Measurements from ENCODE around the gene BARD1.
"Not testable (repeated sequence)": the region's sequence is repeated elsewhere in the genome, so short reads cannot be mapped to it uniquely, and the experiment has no call there.

The BARD1 gene

GRCh38 chr2:214753455-214753854, 56.0 kb downstream of the BARD1 start:
- no peak for DNase-seq

GRCh38 chr2:214750529-214750928, 59.0 kb downstream of the BARD1 start:
- DNase-seq, result no peak

- no peak for DNase-seq
These were observed 61.5 kb downstream of the BARD1 start for GRCh38 chr2:214747992-214748391.

- DNase-seq, result no peak
These were observed 67.4 kb downstream of the BARD1 start for GRCh38 chr2:214742119-214742518.

DNA sequence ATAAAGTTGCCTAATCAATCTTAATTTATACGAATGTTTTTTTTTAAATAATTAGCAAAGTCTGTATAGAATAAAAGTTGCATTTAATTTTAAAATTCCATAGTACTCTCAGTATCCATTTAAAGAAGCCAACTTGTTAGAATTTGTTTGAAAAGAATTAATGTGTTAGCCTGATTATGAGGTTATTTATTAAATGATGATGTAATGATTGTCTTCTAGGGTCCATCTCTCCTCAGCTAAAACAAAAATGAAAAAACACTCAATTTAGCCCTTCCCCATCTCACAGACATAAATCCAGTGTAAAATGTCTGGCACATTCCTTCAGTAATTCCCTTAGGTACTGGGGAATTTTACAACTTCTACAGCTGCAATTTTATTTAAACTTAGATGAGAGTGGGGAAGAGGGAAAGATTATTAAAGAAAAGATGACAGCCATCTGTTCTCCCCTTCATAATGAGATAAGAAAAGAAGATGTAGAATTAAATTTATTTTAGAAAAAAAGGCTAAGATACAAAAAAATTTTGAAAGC, 68.6 kb downstream of the BARD1 start:
- no peak for DNase-seq

GRCh38 chr2:214737188-214737587, 72.3 kb downstream of the BARD1 start:
- no peak for DNase-seq

DNA sequence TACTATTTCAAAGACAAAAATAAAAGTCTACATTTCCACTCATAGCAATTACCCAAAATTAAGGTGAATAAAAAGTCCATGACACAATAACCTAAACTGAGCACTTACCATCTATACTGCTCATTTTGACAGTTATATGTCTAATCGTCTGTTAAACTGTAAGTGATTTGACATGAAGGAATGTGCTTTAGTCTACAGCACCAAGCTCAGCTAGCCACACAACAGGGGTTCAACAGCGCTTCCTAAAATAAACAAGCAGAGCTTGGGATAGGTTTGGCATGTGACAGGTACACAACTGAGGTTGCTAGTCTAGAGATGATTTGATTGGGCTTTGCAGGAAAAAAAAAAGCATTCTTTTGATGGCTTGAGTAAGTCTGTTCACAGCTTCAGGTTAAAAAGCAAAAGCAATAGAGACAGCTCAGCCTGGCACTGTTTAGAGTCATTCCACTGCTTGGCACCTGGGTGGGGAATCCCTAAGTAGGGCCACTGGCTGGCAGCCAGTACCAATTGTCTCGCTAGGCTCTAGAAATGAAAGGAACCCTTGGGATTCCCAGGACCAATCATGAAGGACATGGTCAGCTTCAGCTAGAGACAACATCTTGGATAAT, 78.6 kb downstream of the BARD1 start:
- DNase-seq, result no peak

DNA sequence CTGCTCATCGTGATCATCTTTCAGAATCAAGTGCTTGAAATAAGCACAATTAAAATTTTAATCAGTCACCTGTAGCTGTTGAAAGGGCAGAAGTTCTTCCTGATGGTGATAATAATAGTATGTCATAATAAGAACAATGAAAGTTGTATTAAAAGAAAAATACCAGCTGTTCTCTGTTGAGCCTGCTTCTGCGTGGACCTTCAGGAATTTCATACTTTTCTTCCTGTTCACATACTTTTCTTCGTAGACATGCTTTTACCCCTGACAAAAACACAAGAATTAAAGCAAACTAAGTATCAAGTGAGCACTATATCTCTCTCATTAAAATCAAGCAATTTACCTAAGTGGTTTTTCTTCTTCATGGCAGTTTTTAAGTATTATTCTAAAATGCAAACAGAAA, 79.2 kb downstream of the BARD1 start:
- DNase-seq, result no peak

GRCh38 chr2:214724741-214725140, 84.7 kb downstream of the BARD1 start:
- no peak for DNase-seq

DNA sequence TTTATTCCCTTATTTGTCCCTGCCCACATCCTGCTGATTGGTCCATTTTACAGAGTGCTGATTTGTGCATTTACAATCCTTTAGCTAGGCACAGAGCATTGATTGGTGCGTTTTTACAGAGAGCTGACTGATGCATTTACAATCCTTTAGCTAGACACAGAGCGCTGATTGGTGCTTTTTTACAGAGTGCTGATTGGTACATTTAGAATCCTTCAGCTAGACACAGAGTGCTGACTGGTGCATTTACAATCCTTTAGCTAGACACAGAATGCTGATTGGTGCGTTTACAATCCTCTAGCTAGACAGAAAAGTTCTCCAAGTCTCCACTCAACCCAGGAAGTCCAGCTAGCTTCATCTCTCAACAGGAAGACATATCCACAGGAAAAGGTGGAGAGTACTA, 91.6 kb downstream of the BARD1 start:
- DNase-seq, result not testable (repeated sequence)

- no peak for DNase-seq
These were observed 92.5 kb downstream of the BARD1 start for GRCh38 chr2:214716811-214717560.

- no peak for DNase-seq
These were observed 94.5 kb downstream of the BARD1 start for GRCh38 chr2:214715025-214715424.

DNA sequence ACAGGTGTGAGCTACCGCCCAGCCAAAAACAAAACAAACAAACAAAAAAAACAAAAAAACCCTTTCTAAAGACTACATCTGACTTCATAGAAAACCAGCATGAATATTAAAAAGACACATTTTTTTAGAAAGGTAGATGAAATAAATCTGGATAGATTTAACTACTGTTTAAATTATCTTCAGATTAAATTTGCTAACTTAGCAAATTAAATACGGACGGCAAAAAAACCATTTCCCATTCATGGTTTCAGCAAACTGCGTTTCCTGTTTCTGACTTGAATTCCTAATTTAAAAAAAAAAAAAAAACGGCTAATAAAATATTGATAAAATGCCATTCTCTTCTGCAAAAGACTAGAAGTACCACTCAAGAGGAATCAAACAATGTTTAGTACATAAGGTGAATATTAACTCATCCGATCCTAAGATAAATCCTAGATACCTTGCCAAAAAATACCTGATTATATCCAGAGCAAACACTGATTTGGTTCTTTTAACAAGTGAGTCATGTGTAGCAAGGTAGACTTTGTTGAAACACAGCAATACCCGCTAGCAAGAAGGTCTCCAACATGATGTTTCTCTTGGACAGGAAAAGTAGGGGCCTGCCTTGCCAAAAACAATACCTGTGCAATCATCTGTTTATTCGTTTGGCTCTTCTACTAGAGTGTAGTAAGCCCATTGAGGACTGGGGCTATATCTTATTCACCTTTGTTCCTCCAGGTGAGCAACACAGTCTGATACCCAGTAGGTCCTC, 96.2 kb downstream of the BARD1 start:
- no peak for DNase-seq

DNA sequence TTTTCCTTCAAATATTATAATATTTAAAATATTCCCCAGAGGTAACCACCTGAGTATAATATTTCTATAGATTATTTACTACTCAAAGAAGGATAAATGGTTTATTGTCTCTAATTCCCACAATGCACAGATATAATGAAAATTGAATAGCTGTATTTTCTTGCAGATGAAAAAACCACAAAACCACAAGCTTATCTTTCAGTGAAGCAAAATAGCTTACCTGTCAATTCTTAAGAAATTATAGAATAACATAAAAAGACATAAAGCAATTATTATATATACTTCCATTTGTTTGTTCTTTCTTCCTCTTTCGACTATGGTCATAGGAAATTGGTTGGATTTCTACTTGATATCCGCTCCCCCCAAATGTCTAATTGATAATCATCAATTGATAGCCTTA, 98.8 kb downstream of the BARD1 start:
- no peak for DNase-seq

DNA sequence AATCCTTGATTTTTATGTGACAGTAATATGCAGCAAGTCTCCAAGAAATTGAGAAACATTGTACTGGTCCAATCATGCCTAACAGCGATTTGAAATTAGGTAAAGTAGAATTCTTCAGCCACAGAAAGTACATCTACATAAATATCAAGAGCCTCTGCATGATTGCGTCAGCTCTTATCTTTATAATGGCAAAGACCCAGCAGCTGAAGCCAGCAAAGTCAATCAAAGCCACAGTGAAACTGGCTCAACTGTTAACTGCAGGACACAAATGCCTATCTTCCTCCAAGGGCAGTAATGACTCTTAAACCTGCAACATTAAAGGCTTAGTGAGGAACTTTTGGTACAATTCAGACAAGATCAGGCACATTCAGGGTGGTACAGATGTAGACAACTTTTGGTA, 102.5 kb downstream of the BARD1 start:
- no peak for DNase-seq

DNA sequence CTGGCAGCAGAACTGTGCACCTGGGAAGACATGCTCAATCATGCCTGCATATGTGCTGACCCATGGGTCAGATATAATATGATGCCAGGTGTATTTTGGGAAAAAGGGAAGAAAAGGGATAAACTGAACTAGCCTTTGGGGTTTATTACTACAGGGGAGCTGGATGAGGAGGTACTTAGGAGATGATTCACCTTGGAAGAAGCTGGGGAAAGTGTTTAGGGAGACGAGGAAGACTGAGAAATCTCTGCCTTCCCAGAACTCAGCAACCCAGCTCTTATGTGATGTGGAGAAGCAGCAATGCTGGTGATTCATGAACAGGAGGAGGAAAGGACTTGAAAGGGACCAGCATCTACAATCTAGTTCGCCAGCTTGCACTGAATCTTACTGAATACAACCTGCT, 110.2 kb downstream of the BARD1 start:
- DNase-seq, result no peak

- DNase-seq, result no peak
These were observed 112.8 kb downstream of the BARD1 start for GRCh38 chr2:214696681-214697080.

DNA sequence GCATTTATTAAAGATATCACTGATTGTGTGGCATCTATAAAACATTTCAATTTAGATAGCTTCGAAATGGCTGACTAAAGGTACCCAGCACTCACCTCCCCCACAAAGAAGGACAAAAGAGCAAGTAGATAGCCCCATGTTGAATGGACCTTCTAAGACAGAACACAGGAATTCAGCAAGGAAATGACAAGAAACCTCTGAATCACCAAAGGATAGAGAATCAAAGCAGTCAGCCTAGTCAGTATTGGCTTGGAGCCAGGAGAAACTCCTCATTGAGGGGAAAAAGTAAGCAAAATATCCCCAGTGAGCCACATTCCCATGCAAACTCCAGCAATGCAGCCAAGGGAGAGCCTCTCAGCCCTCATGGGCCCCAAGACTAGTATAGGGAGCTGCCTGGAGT, 113.7 kb downstream of the BARD1 start:
- DNase-seq, result no peak

DNA sequence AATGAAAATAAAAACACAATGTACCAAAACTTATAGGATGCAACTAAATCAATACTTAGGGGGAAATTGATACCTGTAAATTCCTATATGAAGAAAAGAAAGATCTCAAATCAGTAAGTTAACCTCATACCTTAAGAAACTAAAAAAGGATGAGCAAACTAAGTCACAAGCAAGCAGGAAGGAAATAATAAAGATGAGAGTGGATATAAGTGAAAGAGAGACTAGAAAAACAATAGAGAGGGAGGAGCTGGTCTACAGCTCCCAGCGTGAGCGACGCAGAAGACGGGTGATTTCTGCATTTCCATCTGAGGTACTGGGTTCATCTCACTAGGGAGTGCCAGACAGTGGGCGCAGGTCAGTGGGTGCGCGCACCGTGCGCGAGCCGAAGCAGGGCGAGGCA, 125.9 kb downstream of the BARD1 start:
- DNase-seq, result not testable (repeated sequence)

- no peak for DNase-seq
These were observed 129.7 kb downstream of the BARD1 start for GRCh38 chr2:214679736-214680135.

GRCh38 chr2:214676421-214677089, 132.9 kb downstream of the BARD1 start:
- no peak for DNase-seq
